Stimulated activated CD4-positive, alpha-beta T cell treated with anti-CD3 and anti-CD28 coated beads, TNF-alpha, amount 100 ng/mL, for 1 hour (primary cell): ENCODE results near the gene LRRC53.

Source experiments
- DNase-seq, 3 donors: peaks; one replicate each; pipeline ENCODE4 v3.0.0-alpha.2; 2020; ENCODE audit warnings: low read depth in 3 of 3, low spot score in 1 of 3

The LRRC53 gene, protein sequence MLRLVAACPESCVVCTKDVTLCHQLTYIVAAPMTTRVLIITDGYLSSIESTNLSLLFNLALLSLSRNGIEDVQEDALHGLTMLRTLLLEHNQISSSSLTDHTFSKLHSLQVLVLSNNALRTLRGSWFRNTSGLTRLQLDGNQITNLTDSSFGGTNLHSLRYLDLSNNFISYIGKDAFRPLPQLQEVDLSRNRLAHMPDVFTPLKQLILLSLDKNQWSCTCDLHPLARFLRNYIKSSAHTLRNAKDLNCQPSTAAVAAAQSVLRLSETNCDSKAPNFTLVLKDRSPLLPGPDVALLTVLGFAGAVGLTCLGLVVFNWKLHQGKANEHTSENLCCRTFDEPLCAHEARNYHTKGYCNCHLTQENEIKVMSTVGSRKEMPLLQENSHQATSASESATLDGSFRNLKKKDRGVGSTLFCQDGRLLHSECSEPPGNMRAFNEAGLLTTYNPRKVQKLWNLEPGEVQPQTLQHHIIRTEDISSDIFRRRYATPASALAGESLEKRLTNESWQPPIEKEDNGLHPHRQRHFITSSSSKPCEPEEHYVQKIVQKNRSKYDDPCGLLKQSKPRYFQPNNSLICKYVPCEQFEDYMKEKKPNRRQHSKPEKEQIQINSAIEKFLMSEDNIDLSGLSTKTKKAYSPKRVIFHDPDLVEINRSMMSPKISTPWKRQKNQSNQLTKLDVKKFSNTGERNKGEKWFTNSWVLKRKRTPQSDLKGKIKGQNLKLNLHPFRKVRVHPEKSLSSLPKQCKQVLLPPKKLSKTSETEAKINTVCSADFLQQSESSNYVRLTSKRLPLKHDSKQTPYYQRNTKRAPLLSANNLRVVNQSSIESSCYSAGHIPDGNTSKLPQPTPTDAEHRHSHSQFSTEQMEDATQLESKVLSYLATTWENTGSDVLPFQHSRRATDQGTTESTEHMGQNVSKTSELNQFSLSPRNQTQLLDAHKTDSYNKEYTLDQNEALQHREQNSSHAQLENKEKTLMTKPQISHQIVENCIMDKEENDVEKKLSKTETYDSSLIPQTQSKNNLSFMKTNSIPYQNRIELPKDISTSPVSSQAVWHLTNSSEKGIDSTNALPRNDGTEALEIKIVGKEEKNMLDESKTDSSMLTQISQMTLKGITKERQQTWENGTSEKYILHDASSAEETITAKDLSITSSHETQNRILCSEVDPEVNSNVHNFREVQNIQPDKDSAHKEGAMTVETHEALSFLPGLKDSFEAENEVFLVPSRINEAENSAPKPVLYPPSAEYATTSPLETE

DNA sequence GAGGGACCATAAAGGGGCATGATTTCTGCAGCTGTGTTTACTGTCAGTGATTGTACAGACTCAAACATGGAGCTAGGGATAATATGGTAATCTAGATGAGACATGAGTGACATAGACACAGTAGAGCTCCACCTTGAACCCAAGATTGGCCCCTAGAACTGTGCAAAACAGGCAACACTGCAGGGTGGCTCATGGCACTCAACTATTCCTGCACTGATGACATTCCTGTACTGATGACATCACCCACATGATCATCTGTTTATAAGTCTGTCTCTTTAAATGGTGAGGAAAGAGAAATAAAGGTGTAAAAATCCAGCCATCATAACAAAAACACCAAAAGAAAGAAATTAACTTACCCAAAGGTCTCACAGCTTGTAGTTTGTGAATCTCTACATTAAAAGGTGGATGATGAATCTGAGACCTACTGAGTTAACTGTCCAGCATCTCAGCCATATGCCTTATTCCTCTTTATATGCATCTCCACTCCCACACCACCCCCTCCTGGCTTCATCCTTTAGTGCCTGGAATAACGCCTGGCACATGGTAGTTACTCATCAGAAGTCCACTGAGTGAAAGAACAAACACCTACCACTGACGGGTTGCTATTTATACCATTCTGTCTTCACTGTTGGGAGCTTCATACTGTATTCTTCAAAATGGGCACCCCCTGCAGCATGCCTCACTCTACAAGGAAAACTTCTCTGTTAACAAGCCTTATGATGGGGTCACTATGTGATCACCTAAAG, at the start of gene LRRC53:
Gene LRRC53 (minus strand): TSS at position 442 of the 746 bp plus-strand sequence. CDS start 29,262 bp downstream, outside the sequence.
- DNase-seq = no peak

DNA sequence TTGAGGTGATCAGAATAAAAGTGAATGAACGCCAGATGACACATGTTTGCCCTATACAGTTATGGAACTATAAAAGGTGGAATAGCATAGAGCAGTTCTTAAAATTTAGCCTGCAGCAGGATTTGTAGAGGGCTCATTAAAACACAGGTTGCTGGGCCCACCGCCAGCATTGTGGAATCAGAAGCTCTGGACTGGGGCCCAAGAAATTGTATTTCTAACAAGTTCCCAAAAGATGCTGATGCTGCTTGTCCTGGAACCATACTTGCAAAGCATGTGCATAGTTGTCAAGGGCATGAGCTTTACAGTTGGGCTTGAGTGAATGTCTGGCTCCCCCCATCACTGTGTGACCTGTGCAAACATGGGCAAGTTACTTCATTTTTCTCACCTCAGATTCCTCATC, 37.5 kb upstream of the LRRC53 start:
- DNase-seq = no peak

DNA sequence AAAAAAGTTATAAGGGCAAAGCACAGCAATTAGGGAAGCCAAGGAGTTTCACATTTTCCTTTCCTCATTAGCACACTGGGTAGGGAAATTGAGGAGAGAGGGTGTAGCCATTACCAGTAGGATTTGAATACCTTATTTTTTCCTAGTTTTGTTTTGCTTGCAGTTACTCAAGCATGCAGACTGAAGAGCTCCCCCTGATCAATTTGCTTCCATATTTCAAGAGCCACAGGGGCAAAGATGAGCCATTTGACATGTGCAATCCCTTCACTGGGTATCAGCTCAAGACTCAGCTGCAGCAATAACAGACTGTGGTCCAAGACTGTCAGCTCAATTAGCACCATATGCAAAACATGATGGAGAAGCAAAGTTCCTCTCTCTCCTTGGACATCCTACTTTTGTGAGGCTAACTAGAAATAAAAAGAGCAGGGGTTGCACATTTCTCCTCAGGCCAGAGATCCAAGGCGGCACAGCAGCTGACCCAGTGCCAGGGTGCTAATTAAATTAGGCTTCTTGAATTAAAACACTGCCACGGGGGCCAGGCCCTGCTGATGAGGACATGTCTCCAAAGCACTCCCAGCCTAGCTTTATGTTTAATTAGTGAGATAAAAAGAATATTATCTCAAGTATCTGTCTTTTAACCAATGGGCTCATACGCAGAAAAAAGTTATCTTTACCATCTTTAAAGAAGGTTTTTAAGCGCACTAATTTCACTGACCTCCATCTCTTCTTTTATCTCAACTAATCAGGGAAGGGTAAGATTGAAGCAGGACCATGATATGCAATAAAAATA, 36.7 kb upstream of the LRRC53 start:
- no peak for DNase-seq

DNA sequence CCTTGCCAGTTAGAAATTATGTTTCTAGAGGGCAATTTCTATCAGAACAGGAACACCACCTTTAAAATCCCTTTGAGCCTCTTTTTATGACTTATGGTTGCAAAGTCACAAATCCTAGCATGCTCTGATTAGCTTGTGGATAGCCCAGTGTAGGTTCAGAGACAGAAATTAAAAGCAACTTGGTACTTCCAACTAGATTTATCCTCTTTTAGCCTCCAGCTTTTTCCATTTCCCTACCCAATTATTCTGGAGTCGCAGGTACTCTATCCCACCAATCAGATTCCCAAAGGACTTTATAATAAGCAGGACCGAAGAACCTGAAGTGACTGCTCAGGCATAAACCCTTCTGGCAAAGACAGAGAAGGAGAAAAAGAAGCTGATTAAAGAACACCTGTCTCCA, 33.4 kb upstream of the LRRC53 start:
- no peak for DNase-seq

DNA sequence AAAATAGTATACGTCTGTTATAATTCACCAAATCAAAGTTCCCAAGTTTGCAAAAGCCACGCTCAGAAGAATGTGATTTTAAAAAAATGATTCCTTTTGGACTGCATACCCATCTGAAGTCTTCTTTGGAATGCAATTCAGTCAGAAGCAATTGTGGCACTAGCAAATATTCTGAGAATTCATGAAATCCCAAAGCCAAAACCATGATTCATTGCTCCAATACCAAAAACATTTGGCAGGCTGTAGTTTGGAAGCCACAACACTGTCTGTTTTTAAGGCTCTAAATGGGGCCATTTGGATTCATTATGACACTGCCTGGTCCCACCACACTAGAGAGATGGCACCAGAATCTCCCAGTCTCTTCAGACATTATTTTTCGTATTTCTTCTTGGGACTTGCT, 21.8 kb upstream of the LRRC53 start:
- no peak for DNase-seq

DNA sequence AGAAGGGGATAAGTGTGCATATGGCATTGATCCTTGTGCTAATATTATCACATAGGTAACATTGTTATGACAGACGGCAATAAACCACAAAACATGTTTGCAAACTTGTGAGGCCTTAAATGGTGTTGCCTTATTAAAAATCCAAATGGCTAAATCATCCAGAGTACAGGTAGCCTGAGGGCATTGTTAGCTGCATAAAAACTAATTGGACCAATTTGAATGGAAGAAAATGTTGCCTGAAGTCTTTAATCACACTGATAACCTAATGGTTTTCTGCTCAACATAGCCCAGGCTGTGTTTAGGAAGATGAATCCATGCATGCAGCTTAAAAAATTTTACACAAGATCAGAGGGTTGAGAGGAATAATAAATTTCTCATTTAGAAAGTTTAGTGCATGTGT, 19.4 kb upstream of the LRRC53 start:
- no peak for DNase-seq

DNA sequence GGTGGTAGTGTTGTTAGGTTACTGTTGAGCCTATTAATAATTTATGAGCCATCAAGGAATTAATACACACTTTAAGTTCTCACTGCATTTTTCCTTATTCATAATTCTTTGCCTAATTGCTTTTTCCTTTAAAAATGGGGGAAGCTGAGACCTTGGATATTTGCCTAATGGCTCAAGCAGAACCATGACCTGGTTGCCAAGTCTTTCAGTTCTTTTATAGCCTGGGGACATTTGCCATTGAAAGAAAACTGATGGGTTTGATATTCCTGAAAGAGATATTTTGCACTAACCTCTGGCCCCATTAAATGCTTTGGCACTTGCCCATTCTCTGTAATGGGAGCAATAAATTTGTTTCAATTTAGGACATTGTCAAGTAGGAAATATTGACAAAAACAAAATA, 18.5 kb upstream of the LRRC53 start:
- DNase-seq = no peak

DNA sequence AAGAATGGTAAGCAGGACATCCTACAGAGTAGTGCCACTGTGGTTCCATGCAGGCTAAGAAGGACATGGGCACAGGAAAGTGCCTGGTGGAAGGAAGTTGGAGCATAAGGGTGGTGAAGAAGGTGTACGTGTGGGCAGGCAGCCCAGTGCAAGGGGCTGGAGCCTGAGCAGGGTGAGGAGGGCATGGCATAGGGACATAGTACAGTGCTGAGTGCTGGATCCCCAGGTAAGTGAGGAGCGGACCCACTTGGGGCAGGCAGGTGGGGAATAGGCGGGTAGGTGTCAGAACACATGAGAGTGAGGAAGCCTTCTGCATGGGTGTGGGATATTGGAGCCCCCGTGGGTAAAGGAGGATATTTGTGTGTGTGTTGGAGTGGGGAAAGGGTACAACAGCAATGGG, 15.7 kb upstream of the LRRC53 start:
- DNase-seq = no peak

DNA sequence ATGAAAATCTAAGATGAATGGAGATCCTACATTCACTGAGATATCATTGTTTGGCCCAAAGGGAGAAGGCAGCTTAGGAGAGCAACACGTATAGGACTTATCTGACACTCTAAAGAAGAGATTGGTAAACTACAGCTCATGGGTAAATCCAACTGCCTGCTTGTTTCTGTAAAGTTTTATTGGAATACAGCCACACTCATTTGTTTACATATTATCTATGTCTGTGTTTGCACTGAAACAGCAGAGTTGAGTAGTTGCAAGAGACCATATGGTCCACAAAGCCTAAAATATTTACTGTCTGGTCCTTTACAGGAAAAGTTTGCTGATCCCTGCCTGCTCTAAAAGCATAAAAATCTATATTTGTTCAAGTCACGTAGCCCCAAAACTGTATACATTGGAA, 14.3 kb upstream of the LRRC53 start:
- no peak for DNase-seq

DNA sequence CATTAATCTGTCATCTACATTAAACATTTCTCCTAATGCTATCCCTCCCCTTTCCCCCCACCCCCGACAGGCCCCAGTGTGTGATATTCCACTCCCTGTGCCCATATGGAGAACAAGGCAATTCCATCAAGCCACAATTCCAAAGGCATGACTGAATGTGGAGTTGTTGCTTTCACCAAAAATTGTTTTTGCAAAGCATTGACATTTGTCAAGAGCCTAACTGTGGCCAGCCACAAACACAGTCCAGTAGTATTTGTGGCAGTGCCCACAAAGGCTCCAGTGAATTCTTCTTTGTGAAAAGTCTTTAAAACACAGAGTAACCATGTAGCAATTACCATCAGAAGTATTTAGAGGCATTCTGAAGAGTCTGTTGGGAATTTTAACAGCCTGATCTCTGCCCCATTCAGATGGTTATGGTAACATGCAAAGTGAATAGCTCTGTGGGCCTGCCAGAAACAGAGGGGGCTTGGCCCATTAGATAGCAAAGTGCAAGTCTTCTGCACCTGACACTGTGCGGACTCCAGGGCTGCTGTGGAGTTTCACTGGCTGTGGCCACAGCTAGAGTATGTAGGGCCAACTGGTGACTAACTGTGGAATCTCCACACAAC, 11.6 kb upstream of the LRRC53 start:
- DNase-seq = no peak

DNA sequence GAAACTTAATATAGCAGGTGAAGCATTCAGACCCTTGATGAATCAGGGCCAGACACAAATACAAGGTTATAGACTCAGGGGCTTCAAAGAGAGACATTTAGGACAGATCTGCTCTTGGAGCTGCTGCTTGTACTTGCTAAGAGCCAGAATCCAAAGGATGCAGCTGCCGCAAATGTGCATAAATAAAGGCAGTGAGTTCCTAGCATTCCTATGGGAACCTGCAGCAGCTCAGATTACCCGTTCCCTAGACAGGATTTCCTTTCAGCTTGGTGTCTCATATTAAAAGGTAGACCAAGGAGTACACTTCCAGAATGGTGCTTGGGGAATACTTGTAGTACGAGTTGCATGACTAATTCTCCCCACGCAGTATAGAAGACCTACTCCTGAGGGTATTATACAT, 9.7 kb upstream of the LRRC53 start:
- no peak for DNase-seq

DNA sequence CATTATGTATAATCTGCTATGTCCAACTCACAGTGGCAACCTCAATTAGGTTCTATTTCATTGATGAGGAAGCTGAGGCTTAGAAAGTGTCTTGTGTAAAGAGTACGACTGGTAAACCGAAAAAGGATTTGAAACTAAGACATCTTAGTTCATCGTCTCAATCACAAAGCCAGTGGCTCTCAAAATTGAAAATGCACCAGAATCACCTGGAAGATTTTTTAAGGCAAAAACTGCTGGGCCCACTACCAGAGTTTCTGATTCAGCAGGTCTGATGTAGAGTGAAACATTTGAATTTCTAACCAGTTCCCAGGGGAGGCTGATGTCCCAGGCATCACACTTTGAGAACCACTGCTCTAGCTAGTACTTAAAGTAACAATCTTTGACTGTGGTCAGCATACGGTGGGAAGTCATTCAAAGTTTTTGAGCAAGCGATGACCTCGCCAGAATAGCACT, 5.2 kb upstream of the LRRC53 start:
- DNase-seq = no peak

DNA sequence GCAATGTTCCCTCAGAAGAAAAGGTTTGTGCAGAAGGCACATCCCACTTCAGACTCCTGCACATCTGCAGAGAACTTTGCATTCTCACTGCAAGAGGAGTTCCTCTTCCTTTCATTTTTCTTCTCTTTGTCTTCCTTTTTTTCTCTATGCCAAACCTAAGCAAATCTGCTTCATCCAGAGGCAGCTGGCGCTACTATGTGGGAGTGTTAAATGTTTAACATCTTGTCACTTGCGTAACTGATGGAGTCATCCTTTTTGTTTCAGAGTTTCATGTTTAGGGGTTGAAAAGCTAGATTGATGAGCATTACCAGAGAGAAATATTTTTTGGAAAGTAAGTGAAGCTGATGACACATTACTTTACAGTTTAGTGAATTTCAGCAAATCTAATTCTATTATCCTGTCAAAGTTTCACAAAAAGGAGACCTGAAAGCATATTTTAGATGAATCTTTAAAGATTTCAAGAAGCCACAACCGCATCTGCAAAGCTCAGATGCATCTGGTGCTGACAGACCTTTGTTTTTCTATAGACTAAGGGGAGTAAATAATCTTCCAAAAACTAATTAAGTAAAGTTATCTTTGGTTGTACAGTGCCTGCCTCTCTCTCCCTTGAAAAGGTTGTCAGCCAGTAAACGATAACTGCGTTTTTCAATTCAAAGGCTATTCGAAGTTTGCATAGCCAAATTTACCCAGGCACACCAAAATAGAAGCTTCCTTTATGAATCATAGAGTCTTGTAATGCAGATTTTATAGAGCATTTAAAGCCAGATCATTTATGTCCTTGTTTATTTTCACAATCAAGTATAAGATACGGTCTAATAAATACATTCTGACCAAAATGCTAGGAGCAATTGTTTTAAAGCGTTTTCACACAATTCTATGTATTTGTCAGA, 1.2 kb upstream of the LRRC53 start:
- DNase-seq = no peak

DNA sequence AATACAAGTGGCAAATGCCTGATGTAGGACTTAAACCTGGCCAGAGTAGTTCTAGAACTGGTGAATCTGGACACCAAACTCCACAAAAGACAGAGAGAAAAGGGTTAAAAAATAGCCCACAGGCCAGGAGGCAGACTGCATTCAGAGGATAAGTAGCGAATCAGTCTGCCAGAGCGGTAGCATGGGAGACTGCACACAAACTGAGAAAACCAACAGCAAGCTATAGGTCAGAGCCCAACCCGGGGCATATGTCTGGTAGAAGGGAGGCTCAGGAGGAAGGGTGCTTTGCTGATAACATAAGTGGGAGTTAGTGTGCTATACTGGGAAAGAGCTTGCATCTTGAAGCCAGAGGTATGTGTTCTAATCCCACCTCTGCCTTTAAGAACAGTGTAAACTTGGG, 4.0 kb downstream of the LRRC53 start:
- no peak for DNase-seq

DNA sequence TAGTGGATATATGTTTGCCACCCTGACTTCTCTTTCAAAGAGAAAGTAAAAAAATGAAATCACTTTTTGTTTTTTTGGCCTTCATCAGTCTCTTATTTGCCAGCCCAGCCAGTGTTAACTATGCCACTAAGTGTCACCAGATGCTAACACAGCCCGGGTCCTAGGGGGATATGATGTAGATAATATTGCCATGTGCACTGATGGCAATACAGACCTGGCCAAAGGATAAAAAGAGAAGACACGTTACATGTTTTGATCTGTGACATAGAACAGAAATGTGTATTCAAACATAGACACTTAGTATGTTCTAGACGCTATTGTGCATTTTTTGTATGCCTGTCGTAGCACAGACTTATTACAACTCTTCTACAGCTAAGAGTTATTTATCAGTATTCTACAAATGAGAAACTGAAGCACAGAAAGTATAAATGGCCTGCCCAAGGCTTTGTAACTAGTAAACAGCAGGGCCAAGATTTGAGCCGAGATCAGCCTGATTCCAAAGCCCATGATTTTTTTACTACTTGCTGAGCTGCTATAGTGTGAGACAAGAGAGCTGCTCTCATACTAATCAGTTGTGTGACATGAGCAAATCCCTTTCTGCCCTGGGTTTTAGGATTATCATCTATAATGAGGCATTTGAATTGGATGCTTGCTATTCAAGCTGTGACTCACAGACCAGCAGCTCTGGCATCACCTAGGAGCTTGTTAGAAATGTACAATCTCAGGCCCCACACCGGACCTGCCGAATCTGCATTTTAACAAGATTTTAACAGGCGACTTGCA, 6.3 kb downstream of the LRRC53 start:
- no peak for DNase-seq

DNA sequence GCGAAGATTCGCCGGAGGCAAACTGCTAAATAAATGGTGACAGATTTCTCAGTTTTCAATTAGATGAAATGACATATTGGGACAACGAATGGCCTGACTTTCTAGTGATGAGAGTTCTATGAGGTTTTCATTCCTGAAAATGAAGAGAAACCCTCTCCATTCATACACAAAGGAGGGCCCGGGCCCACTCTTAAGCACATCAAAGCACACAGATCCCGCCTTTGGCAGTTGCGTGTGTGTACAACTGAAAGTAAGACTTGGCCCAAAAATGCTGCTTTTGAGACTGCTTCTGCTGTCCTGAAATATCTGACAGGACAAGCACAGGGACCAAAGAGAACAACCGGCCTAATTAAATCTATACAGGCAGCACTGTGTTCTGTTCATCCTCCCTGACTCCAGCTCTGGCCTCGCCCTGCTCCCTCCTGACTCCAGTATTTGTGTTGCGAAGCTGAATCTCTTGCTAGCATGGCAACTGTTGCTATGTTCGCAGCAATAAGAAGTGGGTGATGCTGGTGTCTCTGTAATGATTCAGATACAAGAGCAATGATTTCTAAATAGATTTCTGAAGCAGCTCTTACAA, 7.4 kb downstream of the LRRC53 start:
- DNase-seq = no peak
